GM23338 (cell line): ENCODE measurements around the gene NFIB. TPM values are rescaled to one million over a fixed set of nuclear protein-coding genes. Genes with fewer than 3 reads are reported as not detected.

ENCODE experiments used
- ATAC-seq: fragments of 200-7000 bp; cut with Tn5 transposase; 3 replicates; pipeline ENCODE4 v1.9.1; 2020
- DNase-seq: peaks from one replicate; pipeline ENCODE4 v3.0.0-alpha.2; 2015; ENCODE audit warnings: low spot score
- H2AFZ ChIP-seq: fragments of 200-600 bp; sonication (generic); 2 replicates; pipeline ENCODE4 v1.8.0; 2016; ENCODE audit warnings: antibody characterized with exemption, mild to moderate bottlenecking, moderate library complexity
- H3F3A ChIP-seq: fragments of 200-600 bp; sonication (generic); replicated peaks from 2 replicates; pipeline ENCODE4 v1.8.0; 2017; ENCODE audit warnings: antibody characterized with exemption, mixed run types, low read depth
- H3K27ac ChIP-seq: fragments of 200-600 bp; sonication (generic); 2 replicates; pipeline ENCODE4 v1.6.1; 2016; ENCODE audit warnings: low read depth
- H3K27me3 ChIP-seq: fragments of 200-600 bp; sonication (generic); 2 replicates; pipeline ENCODE4 v1.8.0; 2016; ENCODE audit warnings: mild to moderate bottlenecking, mixed run types, moderate library complexity; ENCODE audit not compliant: insufficient read depth
- H3K36me3 ChIP-seq: fragments of 200-600 bp; sonication (generic); 2 replicates; pipeline ENCODE4 v1.8.0; 2016; ENCODE audit warnings: mild to moderate bottlenecking; ENCODE audit not compliant: insufficient read depth
- H3K4me1 ChIP-seq: fragments of 200-600 bp; sonication (generic); 2 replicates; pipeline ENCODE4 v1.8.0; 2016; ENCODE audit warnings: mild to moderate bottlenecking, moderate library complexity; ENCODE audit not compliant: insufficient read depth
- H3K4me2 ChIP-seq: fragments of 200-600 bp; sonication (generic); 2 replicates; pipeline ENCODE4 v1.7.1; 2017; ENCODE audit warnings: mixed run types
- H3K4me3 ChIP-seq: fragments of 200-600 bp; sonication (generic); 2 replicates; pipeline ENCODE4 v1.6.1; 2016; ENCODE audit warnings: mixed run types
- H3K79me2 ChIP-seq: fragments of 200-600 bp; sonication (generic); replicated peaks from 2 replicates; pipeline ENCODE4 v1.8.0; 2017; ENCODE audit warnings: mild to moderate bottlenecking; ENCODE audit not compliant: insufficient read depth
- H3K9me2 ChIP-seq: fragments of 200-600 bp; sonication (generic); 2 replicates; pipeline ENCODE4 v1.8.0; 2017; ENCODE audit not compliant: insufficient read depth
- H4K20me1 ChIP-seq: fragments of 200-600 bp; sonication (generic); replicated peaks from 2 replicates; pipeline ENCODE4 v1.8.0; 2017; ENCODE audit warnings: mild to moderate bottlenecking; ENCODE audit not compliant: insufficient read depth
- H3K27ac Mint-ChIP-seq: 2 replicates; pipeline ENCODE4 v1.8.0; 2020; ENCODE audit warnings: inconsistent platforms, mild to moderate bottlenecking, moderate library complexity, mixed read lengths
- H3K27me3 Mint-ChIP-seq: 3 replicates; pipeline ENCODE4 v1.8.0; 2022; ENCODE audit warnings: low read depth, mild to moderate bottlenecking, moderate library complexity, mixed read lengths, inconsistent platforms; ENCODE audit not compliant: insufficient read depth, poor library complexity
- H3K36me3 Mint-ChIP-seq: 3 replicates; pipeline ENCODE4 v1.8.0; 2021; ENCODE audit warnings: low read depth, mild to moderate bottlenecking, inconsistent platforms, moderate library complexity, mixed read lengths
- H3K4me1 Mint-ChIP-seq: 3 replicates; pipeline ENCODE4 v1.8.0; 2020; ENCODE audit warnings: mild to moderate bottlenecking, inconsistent platforms, mixed read lengths
- H3K4me3 Mint-ChIP-seq: 3 replicates; pipeline ENCODE4 v1.8.0; 2021; ENCODE audit warnings: moderate library complexity, mild to moderate bottlenecking, inconsistent platforms, mixed read lengths
- H3K9me3 Mint-ChIP-seq: 3 replicates; pipeline ENCODE4 v1.8.0; 2020; ENCODE audit warnings: moderate library complexity, mild to moderate bottlenecking, inconsistent platforms, mixed read lengths
- CREB1 ChIP-seq: fragments of 250-450 bp; sonication (Bioruptor Pico); IDR thresholded peaks from 2 replicates; pipeline ENCODE4 v1.5.0; 2020; ENCODE audit warnings: low read depth, mild to moderate bottlenecking, moderate library complexity
- EZH2phosphoT487 ChIP-seq: fragments of 200-600 bp; sonication (generic); IDR thresholded peaks from one replicate; pipeline ENCODE4 v1.8.1; 2018; ENCODE audit warnings: antibody characterized with exemption; ENCODE audit not compliant: unreplicated experiment
- NANOG ChIP-seq: IDR thresholded peaks from 2 replicates; pipeline ENCODE4 v1.6.1; 2016; ENCODE audit warnings: antibody characterized with exemption, borderline replicate concordance
- POLR2AphosphoS5 ChIP-seq: IDR thresholded peaks from 2 replicates; pipeline ENCODE4 v1.6.1; 2016; ENCODE audit warnings: antibody characterized with exemption, low read depth
- STAT1 ChIP-seq: IDR thresholded peaks from one replicate; pipeline ENCODE4 v1.6.1; 2016; ENCODE audit warnings: antibody characterized with exemption; ENCODE audit not compliant: unreplicated experiment
- ZNF114 ChIP-seq: fragments of 250-450 bp; sonication (Bioruptor Pico); IDR thresholded peaks from 2 replicates; pipeline ENCODE4 v1.5.0; 2020; ENCODE audit warnings: mild to moderate bottlenecking, moderate library complexity
- ZNF331 ChIP-seq: fragments of 250-450 bp; sonication (Bioruptor Pico); IDR thresholded peaks from 2 replicates; pipeline ENCODE4 v1.5.0; 2020; ENCODE audit warnings: low read depth, mild to moderate bottlenecking, moderate library complexity
- polyA plus RNA-seq: library from polyadenylated mRNA; unstranded; fragments of >200 nt; fragmentation: Nextera tagmentation; extraction: Ambion mirVana; gene quantifications from 2 replicates; pipeline ENCODE4 v1.2.1, GENCODE V29; 2016
- total RNA-seq: library from RNA; depleted of rRNA; stranded (reverse); fragments of >200 nt; shearing (Covaris generic); gene quantifications from 2 replicates; pipeline ENCODE4 v1.2.3, GENCODE V29; 2014
- TF ChIP-seq, protein P1 (sequence below): fragments of 250-450 bp; sonication (Bioruptor Pico); IDR thresholded peaks from 2 replicates; pipeline ENCODE4 v1.5.0; 2020; ENCODE audit warnings: mild to moderate bottlenecking, moderate library complexity
- TF ChIP-seq, protein P2 (sequence below): IDR thresholded peaks from one replicate; pipeline ENCODE4 v1.6.1; 2018; ENCODE audit warnings: antibody characterized with exemption; ENCODE audit not compliant: unreplicated experiment
- TF ChIP-seq, protein P3 (sequence below), 2 experiments: fragments of 200-600 bp in 1 of 2; sonication (generic) in 1 of 2; conservative IDR thresholded peaks; 2 replicates each; pipeline versions ENCODE4 v1.5.1 to v1.6.1; 2016 to 2017; ENCODE audit warnings: antibody characterized with exemption in 2 of 2, low read depth in 2 of 2, mild to moderate bottlenecking in 2 of 2, moderate library complexity in 1 of 2

The NFIB gene
- total and polyA plus RNA-seq, 2 experiments from 2014 or later = 3.9 to 4.7 TPM

DNA sequence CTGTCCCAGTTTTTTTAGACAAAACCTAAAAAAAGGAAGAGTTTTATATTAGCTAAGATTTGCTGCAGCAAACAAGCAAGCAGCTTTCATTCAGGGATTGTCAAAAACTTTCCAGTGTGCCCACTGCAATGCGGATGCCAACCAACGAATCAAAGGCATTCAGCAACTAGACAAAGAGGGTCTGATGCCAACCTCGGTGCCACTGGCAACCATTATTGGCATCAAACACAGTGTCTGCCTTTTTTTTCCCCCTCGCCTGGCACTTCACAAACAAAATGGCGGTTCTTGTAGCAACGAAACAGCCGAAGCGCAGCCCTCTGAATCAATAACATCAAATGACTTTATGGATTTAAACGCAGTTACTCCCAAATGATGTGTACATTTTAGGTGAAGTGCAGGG, 10.4 kb downstream of the NFIB start (continued):
- TF ChIP-seq, protein P1, sequence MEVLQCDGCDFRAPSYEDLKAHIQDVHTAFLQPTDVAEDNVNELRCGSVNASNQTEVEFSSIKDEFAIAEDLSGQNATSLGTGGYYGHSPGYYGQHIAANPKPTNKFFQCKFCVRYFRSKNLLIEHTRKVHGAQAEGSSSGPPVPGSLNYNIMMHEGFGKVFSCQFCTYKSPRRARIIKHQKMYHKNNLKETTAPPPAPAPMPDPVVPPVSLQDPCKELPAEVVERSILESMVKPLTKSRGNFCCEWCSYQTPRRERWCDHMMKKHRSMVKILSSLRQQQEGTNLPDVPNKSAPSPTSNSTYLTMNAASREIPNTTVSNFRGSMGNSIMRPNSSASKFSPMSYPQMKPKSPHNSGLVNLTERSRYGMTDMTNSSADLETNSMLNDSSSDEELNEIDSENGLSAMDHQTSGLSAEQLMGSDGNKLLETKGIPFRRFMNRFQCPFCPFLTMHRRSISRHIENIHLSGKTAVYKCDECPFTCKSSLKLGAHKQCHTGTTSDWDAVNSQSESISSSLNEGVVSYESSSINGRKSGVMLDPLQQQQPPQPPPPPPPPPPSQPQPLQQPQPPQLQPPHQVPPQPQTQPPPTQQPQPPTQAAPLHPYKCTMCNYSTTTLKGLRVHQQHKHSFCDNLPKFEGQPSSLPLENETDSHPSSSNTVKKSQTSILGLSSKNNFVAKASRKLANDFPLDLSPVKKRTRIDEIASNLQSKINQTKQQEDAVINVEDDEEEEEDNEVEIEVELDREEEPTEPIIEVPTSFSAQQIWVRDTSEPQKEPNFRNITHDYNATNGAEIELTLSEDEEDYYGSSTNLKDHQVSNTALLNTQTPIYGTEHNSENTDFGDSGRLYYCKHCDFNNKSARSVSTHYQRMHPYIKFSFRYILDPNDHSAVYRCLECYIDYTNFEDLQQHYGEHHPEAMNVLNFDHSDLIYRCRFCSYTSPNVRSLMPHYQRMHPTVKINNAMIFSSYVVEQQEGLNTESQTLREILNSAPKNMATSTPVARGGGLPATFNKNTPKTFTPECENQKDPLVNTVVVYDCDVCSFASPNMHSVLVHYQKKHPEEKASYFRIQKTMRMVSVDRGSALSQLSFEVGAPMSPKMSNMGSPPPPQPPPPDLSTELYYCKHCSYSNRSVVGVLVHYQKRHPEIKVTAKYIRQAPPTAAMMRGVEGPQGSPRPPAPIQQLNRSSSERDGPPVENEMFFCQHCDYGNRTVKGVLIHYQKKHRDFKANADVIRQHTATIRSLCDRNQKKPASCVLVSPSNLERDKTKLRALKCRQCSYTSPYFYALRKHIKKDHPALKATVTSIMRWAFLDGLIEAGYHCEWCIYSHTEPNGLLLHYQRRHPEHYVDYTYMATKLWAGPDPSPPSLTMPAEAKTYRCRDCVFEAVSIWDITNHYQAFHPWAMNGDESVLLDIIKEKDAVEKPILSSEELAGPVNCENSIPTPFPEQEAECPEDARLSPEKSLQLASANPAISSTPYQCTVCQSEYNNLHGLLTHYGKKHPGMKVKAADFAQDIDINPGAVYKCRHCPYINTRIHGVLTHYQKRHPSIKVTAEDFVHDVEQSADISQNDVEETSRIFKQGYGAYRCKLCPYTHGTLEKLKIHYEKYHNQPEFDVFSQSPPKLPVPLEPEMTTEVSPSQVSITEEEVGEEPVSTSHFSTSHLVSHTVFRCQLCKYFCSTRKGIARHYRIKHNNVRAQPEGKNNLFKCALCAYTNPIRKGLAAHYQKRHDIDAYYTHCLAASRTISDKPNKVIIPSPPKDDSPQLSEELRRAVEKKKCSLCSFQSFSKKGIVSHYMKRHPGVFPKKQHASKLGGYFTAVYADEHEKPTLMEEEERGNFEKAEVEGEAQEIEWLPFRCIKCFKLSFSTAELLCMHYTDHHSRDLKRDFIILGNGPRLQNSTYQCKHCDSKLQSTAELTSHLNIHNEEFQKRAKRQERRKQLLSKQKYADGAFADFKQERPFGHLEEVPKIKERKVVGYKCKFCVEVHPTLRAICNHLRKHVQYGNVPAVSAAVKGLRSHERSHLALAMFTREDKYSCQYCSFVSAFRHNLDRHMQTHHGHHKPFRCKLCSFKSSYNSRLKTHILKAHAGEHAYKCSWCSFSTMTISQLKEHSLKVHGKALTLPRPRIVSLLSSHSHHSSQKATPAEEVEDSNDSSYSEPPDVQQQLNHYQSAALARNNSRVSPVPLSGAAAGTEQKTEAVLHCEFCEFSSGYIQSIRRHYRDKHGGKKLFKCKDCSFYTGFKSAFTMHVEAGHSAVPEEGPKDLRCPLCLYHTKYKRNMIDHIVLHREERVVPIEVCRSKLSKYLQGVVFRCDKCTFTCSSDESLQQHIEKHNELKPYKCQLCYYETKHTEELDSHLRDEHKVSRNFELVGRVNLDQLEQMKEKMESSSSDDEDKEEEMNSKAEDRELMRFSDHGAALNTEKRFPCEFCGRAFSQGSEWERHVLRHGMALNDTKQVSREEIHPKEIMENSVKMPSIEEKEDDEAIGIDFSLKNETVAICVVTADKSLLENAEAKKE = no peak
- TF ChIP-seq CREB1 (CRISPR knock-in tag) (no peak), EZH2phosphoT487 (no peak)
- TF ChIP-seq, protein P2, sequence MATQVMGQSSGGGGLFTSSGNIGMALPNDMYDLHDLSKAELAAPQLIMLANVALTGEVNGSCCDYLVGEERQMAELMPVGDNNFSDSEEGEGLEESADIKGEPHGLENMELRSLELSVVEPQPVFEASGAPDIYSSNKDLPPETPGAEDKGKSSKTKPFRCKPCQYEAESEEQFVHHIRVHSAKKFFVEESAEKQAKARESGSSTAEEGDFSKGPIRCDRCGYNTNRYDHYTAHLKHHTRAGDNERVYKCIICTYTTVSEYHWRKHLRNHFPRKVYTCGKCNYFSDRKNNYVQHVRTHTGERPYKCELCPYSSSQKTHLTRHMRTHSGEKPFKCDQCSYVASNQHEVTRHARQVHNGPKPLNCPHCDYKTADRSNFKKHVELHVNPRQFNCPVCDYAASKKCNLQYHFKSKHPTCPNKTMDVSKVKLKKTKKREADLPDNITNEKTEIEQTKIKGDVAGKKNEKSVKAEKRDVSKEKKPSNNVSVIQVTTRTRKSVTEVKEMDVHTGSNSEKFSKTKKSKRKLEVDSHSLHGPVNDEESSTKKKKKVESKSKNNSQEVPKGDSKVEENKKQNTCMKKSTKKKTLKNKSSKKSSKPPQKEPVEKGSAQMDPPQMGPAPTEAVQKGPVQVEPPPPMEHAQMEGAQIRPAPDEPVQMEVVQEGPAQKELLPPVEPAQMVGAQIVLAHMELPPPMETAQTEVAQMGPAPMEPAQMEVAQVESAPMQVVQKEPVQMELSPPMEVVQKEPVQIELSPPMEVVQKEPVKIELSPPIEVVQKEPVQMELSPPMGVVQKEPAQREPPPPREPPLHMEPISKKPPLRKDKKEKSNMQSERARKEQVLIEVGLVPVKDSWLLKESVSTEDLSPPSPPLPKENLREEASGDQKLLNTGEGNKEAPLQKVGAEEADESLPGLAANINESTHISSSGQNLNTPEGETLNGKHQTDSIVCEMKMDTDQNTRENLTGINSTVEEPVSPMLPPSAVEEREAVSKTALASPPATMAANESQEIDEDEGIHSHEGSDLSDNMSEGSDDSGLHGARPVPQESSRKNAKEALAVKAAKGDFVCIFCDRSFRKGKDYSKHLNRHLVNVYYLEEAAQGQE = no peak

DNA sequence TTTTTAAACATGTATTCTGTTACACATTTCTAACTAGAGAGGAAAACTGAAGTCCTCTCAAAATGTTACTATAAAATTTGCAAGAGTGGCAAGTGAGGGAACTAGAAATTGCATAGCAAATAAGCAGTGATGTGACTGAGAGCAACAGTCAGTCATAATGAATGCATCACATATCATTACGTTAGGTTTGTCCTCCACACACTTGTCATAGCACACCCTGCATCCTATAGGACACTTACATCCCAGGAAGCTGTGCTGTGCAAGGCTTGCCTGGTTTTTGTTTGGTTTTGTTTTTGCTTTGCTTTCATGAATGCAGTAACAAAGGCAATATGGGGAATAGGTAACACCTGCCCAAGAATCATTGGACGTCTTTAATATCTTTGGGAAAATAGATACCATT, 10.8 kb downstream of the NFIB start:
- Histone ChIP-seq H4K20me1 (no peaks in the 10 kb centered on the region), H3K27me3 (no peaks in the 10 kb centered on the region), H3F3A (no peaks in the 10 kb centered on the region), H3K36me3 (no peaks in the 10 kb centered on the region), H3K4me3 (no peak overlapping the region), H3K9me2 (no peaks in the 10 kb centered on the region), H3K4me1 (no peaks in the 10 kb centered on the region), H3K4me2 (no peak overlapping the region), H3K27ac (no peak overlapping the region), H2AFZ (no peak overlapping the region), H3K79me2 (no peaks in the 10 kb centered on the region)
- no peaks in the 10 kb centered on the region for H3K9me3 Mint-ChIP-seq
- no peak overlapping the region for H3K4me3 Mint-ChIP-seq
- ATAC-seq (no peak), DNase-seq (no peak)
- peaks cover 17% of the 10 kb centered on the region for H3K4me1 Mint-ChIP-seq
- H3K27ac Mint-ChIP-seq = no peak overlapping the region
- peaks cover 2% of the 10 kb centered on the region for H3K27me3 Mint-ChIP-seq
- H3K36me3 Mint-ChIP-seq = peaks cover 3% of the 10 kb centered on the region; the same call in 1 of the 3 replicates
- TF ChIP-seq, protein P3, sequence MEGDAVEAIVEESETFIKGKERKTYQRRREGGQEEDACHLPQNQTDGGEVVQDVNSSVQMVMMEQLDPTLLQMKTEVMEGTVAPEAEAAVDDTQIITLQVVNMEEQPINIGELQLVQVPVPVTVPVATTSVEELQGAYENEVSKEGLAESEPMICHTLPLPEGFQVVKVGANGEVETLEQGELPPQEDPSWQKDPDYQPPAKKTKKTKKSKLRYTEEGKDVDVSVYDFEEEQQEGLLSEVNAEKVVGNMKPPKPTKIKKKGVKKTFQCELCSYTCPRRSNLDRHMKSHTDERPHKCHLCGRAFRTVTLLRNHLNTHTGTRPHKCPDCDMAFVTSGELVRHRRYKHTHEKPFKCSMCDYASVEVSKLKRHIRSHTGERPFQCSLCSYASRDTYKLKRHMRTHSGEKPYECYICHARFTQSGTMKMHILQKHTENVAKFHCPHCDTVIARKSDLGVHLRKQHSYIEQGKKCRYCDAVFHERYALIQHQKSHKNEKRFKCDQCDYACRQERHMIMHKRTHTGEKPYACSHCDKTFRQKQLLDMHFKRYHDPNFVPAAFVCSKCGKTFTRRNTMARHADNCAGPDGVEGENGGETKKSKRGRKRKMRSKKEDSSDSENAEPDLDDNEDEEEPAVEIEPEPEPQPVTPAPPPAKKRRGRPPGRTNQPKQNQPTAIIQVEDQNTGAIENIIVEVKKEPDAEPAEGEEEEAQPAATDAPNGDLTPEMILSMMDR (conservative IDR thresholded peaks at IDR 0.05; ENCODE audit: low read depth in 2 of 2) = no peak
- TF ChIP-seq STAT1 (no peak), EZH2phosphoT487 (no peak), ZNF114 (CRISPR knock-in tag) (no peak), ZNF331 (no peak), NANOG (no peak), POLR2AphosphoS5 (no peak), CREB1 (CRISPR knock-in tag) (no peak)
- TF ChIP-seq, protein P2 = no peak
